ENCODE data around the gene EXOC3L1. TPM values are rescaled to one million over a fixed set of nuclear protein-coding genes. Genes with fewer than 3 reads are reported as not detected.

Gene EXOC3L1
- total RNA-seq, 2 experiments from 2014 or later: not detected

GRCh38 chr16:67137605-67138004 lies 52.3 kb downstream of the EXOC3L1 start:
- ChIA-PET POLR2A (no interaction called here), CTCF (no interaction called here)
- Histone ChIP-seq H3K36me3 (ENCODE audit: insufficient read depth, low read length) (peaks cover 69% of the 10 kb centered on the region), H3K27ac (ENCODE audit: low read depth in 1 of 2, low read length in 2 of 2) (no peak overlapping the region), H3K4me1 (ENCODE audit: insufficient read depth, low read length) (no peaks in the 10 kb centered on the region), H3K4me3 (ENCODE audit: low read length) (no peak overlapping the region), H3K9me3 (ENCODE audit: control insufficient read depth in 1 of 2, insufficient read depth in 1 of 2, low read length in 2 of 2) (no peaks in the 10 kb centered on the region), H3K27me3 (ENCODE audit: control insufficient read depth in 1 of 2, insufficient read depth in 2 of 2, low read length in 2 of 2) (no peaks in the 10 kb centered on the region)
- Mint-ChIP-seq H3K4me3 (no peak overlapping the region), H3K9me3 (no peaks in the 10 kb centered on the region), H3K27ac (no peak overlapping the region), H3K4me1 (ENCODE audit: low read depth) (no peaks in the 10 kb centered on the region), H3K36me3 (ENCODE audit: low read depth) (peaks cover 88% of the 10 kb centered on the region), H3K27me3 (no peaks in the 10 kb centered on the region)
- ATAC-seq (ENCODE audit: poor library complexity) (no peak), DNase-seq (no peak)
- intact Hi-C loops (cut with DNase I, micrococcal nuclease): no loop called here
- no peak for TF ChIP-seq CTCF (IDR thresholded peaks at IDR 0.05)

Small RNAs within 50 kb of the gene (microRNA-seq; reads per million reads assigned to microRNA genes)
- 159 reads per million, percentile 70 among the genes with 10 or more reads in this experiment for gene MIR328 (ENCODE audit: borderline microRNAs expressed, borderline replicate concordance)

Other genes with a start within 250 kb of the EXOC3L1 start
- gene CES3, start 228.9 kb downstream of the EXOC3L1 start, total RNA-seq: 1 to 10 TPM; 1.1 to 1.3 TPM
- gene CES4A, start 201.5 kb downstream of the EXOC3L1 start, total RNA-seq: 10 to 100 TPM; 14.9 to 16.0 TPM
- gene CBFB, start 161.0 kb downstream of the EXOC3L1 start, total RNA-seq: 10 to 100 TPM; 58.8 to 59.6 TPM
- gene PHAF1, start 80.2 kb downstream of the EXOC3L1 start, total RNA-seq: 10 to 100 TPM; 10.6 to 10.8 TPM
- 1 to 10 TPM; 2.0 to 2.5 TPM for gene B3GNT9, start 39.1 kb downstream of the EXOC3L1 start, total RNA-seq
- gene TRADD, start 30.2 kb downstream of the EXOC3L1 start, total RNA-seq: 10 to 100 TPM; 32.4 to 34.0 TPM
- 10 to 100 TPM; 11.5 to 11.6 TPM for gene FBXL8, start 30.2 kb downstream of the EXOC3L1 start, total RNA-seq
- 10 to 100 TPM; 19.7 to 26.1 TPM for gene HSF4, start 25.4 kb downstream of the EXOC3L1 start, total RNA-seq
- gene NOL3, start 19.6 kb downstream of the EXOC3L1 start, total RNA-seq: 1 to 10 TPM; 1.1 to 1.2 TPM
- 10 to 100 TPM in 1 of 2 experiments, 1 to 10 TPM in 1; 9.7 to 10.6 TPM for gene MATCAP1, start 6.2 kb downstream of the EXOC3L1 start, total RNA-seq
- 10 to 100 TPM; 50.9 to 56.1 TPM for gene E2F4, start 2.0 kb upstream of the EXOC3L1 start, total RNA-seq
- 1 to 10 TPM; 1.9 to 2.3 TPM for gene ELMO3, start 9.0 kb upstream of the EXOC3L1 start, total RNA-seq
- 10 to 100 TPM; 35.8 to 37.6 TPM for gene TMEM208, start 37.0 kb upstream of the EXOC3L1 start, total RNA-seq
- 10 to 100 TPM; 21.1 to 26.0 TPM for gene FHOD1, start 57.3 kb upstream of the EXOC3L1 start, total RNA-seq
- gene SLC9A5, start 58.8 kb upstream of the EXOC3L1 start, total RNA-seq: 1 to 10 TPM; 3.1 TPM
- gene PLEKHG4, start 89.4 kb upstream of the EXOC3L1 start, total RNA-seq: 10 to 100 TPM; 13.1 to 14.0 TPM
- gene KCTD19, start 136.6 kb upstream of the EXOC3L1 start, total RNA-seq: not detected
- gene LRRC36, start 136.7 kb upstream of the EXOC3L1 start, total RNA-seq: not detected
- not detected for gene TPPP3, start 203.4 kb upstream of the EXOC3L1 start, total RNA-seq
- gene ZDHHC1, start 226.3 kb upstream of the EXOC3L1 start, total RNA-seq: under 1 TPM in 1 of 2 experiments, not detected in 1; 0.22 TPM
- not detected for gene HSD11B2, start 241.0 kb upstream of the EXOC3L1 start, total RNA-seq